ENCODE data around the gene GRID1.

Gene GRID1

GRCh38 chr10:86262688-86263181 lies 103.9 kb downstream of the GRID1 start:
- H3K4me3 ChIP-seq (ENCODE audit: low read length), result no peak overlapping the region
- TF ChIP-seq, protein P1, sequence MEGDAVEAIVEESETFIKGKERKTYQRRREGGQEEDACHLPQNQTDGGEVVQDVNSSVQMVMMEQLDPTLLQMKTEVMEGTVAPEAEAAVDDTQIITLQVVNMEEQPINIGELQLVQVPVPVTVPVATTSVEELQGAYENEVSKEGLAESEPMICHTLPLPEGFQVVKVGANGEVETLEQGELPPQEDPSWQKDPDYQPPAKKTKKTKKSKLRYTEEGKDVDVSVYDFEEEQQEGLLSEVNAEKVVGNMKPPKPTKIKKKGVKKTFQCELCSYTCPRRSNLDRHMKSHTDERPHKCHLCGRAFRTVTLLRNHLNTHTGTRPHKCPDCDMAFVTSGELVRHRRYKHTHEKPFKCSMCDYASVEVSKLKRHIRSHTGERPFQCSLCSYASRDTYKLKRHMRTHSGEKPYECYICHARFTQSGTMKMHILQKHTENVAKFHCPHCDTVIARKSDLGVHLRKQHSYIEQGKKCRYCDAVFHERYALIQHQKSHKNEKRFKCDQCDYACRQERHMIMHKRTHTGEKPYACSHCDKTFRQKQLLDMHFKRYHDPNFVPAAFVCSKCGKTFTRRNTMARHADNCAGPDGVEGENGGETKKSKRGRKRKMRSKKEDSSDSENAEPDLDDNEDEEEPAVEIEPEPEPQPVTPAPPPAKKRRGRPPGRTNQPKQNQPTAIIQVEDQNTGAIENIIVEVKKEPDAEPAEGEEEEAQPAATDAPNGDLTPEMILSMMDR (IDR thresholded peaks at IDR 0.05; ENCODE audit: insufficient read depth, low read depth, low read length, missing control alignments), result no peak
- DNase-seq (ENCODE audit: low read depth), result no peak

GRCh38 chr10:86261941-86262687 lies 104.5 kb downstream of the GRID1 start:
- H3K4me3 ChIP-seq (ENCODE audit: low read length), result no peak overlapping the region
- TF ChIP-seq, protein P1 (IDR thresholded peaks at IDR 0.05; ENCODE audit: insufficient read depth, low read depth, low read length, missing control alignments), result peak; percentile 33
- peak; percentile 29 for DNase-seq (ENCODE audit: low read depth)

DNA sequence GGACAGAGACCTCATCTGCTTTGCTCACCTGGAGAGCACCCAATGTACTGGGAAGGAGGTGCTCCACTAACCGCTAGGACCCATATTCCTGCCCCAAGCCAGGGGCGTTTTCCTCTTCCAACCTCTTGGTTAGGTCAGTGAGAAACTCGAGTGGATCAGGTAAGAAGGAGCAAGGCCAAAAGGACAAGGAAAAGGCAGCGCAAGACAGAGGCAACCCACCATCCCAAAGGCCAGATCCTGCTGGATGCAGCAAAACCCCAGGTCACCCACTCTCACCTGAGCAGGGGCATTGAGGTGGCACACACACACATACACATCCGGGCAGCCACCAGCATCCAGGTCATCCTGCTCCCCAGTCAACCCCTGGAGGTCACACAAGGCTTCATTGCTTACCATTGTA lies 105.1 kb downstream of the GRID1 start:
- H3K4me3 ChIP-seq (ENCODE audit: low read length), result no peak overlapping the region
- TF ChIP-seq, protein P1 (IDR thresholded peaks at IDR 0.05; ENCODE audit: insufficient read depth, low read depth, low read length, missing control alignments), result no peak
- no peak for DNase-seq (ENCODE audit: low read depth)

- TF ChIP-seq, protein P1 (IDR thresholded peaks at IDR 0.05; ENCODE audit: insufficient read depth, low read depth, low read length, missing control alignments), result no peak
Measured at GRCh38 chr10:86260564-86260963, 106.0 kb downstream of the GRID1 start.

GRCh38 chr10:86259901-86260562 lies 106.6 kb downstream of the GRID1 start:
- H3K4me3 ChIP-seq (ENCODE audit: low read length), result no peak overlapping the region
- no peak for DNase-seq (ENCODE audit: low read depth)
- TF ChIP-seq, protein P1 (IDR thresholded peaks at IDR 0.05; ENCODE audit: insufficient read depth, low read depth, low read length, missing control alignments), result no peak

More at GRCh38 chr10:86260564-86260963, 106.0 kb downstream of the GRID1 start:
- no peak for DNase-seq (ENCODE audit: low read depth)
- H3K4me3 ChIP-seq (ENCODE audit: low read length), result no peak overlapping the region

DNA sequence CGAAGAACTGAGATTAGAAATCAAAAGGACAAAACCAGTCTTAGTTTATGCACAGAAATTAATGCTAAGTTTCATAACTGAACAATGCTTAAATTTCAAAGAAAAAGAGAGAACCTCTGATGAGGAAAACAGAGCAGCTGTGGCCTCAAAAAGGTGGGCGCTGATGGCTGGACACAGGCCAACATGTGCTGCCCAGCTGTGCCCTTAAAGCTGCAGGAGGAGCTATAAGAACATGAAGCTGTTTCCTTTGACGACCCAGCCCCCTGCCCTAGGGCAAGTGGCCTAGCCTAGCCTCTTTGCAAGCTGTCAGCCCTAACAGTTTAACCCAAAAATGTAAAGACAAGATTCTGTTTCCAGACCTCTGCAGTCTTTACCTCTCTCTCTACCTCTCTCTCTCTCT lies 107.7 kb downstream of the GRID1 start:
- no peak overlapping the region for H3K4me3 ChIP-seq (ENCODE audit: low read length)
- DNase-seq (ENCODE audit: low read depth), result no peak
- TF ChIP-seq, protein P1 (IDR thresholded peaks at IDR 0.05; ENCODE audit: insufficient read depth, low read depth, low read length, missing control alignments), result no peak
